Parathyroid adenoma (tissue), 2 donors: Measurements from ENCODE around the gene SOBP.
"Not testable (repeated sequence)": the region's sequence is repeated elsewhere in the genome, so short reads cannot be mapped to it uniquely, and the experiment has no call there.

Experiments
- H2AFZ ChIP-seq: fragments of 300-600 bp; sonication (generic); one replicate; pipeline ENCODE4 v1.7.0; 2017; ENCODE audit warnings: antibody characterized with exemption, mild to moderate bottlenecking
- H3K27ac ChIP-seq: fragments of 300-600 bp; sonication (generic); one replicate; pipeline ENCODE4 v1.7.0; 2017
- H3K27me3 ChIP-seq: fragments of 300-600 bp; sonication (generic); one replicate; pipeline ENCODE4 v1.7.0; 2017; ENCODE audit warnings: low read length; ENCODE audit not compliant: control insufficient read depth, insufficient read depth
- H3K36me3 ChIP-seq: fragments of 300-600 bp; sonication (generic); one replicate; pipeline ENCODE4 v1.7.0; 2017; ENCODE audit warnings: low read length; ENCODE audit not compliant: control insufficient read depth, insufficient read depth
- H3K4me1 ChIP-seq: fragments of 300-600 bp; sonication (generic); one replicate; pipeline ENCODE4 v1.7.0; 2017; ENCODE audit warnings: control low read depth
- H3K4me2 ChIP-seq: fragments of 300-600 bp; sonication (generic); one replicate; pipeline ENCODE4 v1.7.0; 2017; ENCODE audit warnings: low read length
- H3K4me3 ChIP-seq: fragments of 300-600 bp; sonication (generic); one replicate; pipeline ENCODE4 v1.7.0; 2017; ENCODE audit warnings: low read depth, low read length
- H3K79me2 ChIP-seq: fragments of 300-600 bp; sonication (generic); one replicate; pipeline ENCODE4 v1.7.0; 2017; ENCODE audit warnings: control low read depth
- H3K9ac ChIP-seq: fragments of 300-600 bp; sonication (generic); one replicate; pipeline ENCODE4 v1.7.0; 2017; ENCODE audit warnings: mild to moderate bottlenecking
- H3K9me3 ChIP-seq: fragments of 300-600 bp; sonication (generic); one replicate; pipeline ENCODE4 v1.7.0; 2017; ENCODE audit warnings: low read length; ENCODE audit not compliant: control insufficient read depth
- CTCF ChIP-seq: fragments of 300-600 bp; sonication (generic); IDR thresholded peaks from one replicate; pipeline ENCODE4 v1.7.0; 2017; ENCODE audit warnings: antibody characterized with exemption, mild to moderate bottlenecking
- donor health status: primary hyperparathyroidism.

The SOBP gene

GRCh38 chr6:107510108-107510507 is 20.2 kb downstream of the SOBP start:
- H3K9ac ChIP-seq, result no peak overlapping the region
- no peaks in the 10 kb centered on the region for H3K36me3 ChIP-seq
- H2AFZ ChIP-seq, result no peak overlapping the region
- H3K27ac ChIP-seq, result no peak overlapping the region
- H3K4me1 ChIP-seq, result no peaks in the 10 kb centered on the region
- peaks cover 7% of the 10 kb centered on the region for H3K79me2 ChIP-seq
- TF ChIP-seq CTCF, result no peak
- no peaks in the 10 kb centered on the region for H3K9me3 ChIP-seq
- no peak overlapping the region for H3K4me2 ChIP-seq
- H3K4me3 ChIP-seq, result no peak overlapping the region
- no peaks in the 10 kb centered on the region for H3K27me3 ChIP-seq

- Histone ChIP-seq H3K4me3 (no peak overlapping the region), H3K9me3 (no peaks in the 10 kb centered on the region), H3K4me1 (no peaks in the 10 kb centered on the region), H3K27me3 (no peaks in the 10 kb centered on the region), H3K36me3 (no peaks in the 10 kb centered on the region), H3K9ac (no peak overlapping the region), H3K79me2 (peaks cover 2% of the 10 kb centered on the region), H3K27ac (no peak overlapping the region), H2AFZ (no peak overlapping the region), H3K4me2 (no peak overlapping the region)
- no peak for TF ChIP-seq CTCF
These were observed 21.6 kb downstream of the SOBP start for GRCh38 chr6:107511511-107511993.

- Histone ChIP-seq H3K4me3 (no peak overlapping the region), H3K4me2 (no peak overlapping the region), H3K9ac (no peak overlapping the region), H3K36me3 (no peaks in the 10 kb centered on the region), H3K9me3 (no peaks in the 10 kb centered on the region), H3K4me1 (no peaks in the 10 kb centered on the region), H2AFZ (no peak overlapping the region), H3K27ac (no peak overlapping the region), H3K27me3 (no peaks in the 10 kb centered on the region), H3K79me2 (peaks cover 2% of the 10 kb centered on the region)
- TF ChIP-seq CTCF, result no peak
These were observed 23.3 kb downstream of the SOBP start for GRCh38 chr6:107513214-107513613.

- Histone ChIP-seq H3K4me1 (no peaks in the 10 kb centered on the region), H3K27me3 (no peaks in the 10 kb centered on the region), H3K36me3 (no peaks in the 10 kb centered on the region), H3K79me2 (peaks cover 2% of the 10 kb centered on the region), H3K9ac (no peak overlapping the region), H3K27ac (no peak overlapping the region), H3K4me3 (no peak overlapping the region), H3K4me2 (no peak overlapping the region), H3K9me3 (no peaks in the 10 kb centered on the region), H2AFZ (no peak overlapping the region)
- no peak for TF ChIP-seq CTCF
These were observed 26.0 kb downstream of the SOBP start for GRCh38 chr6:107515955-107516354.

- no peak overlapping the region for H3K27ac ChIP-seq
- no peaks in the 10 kb centered on the region for H3K27me3 ChIP-seq
- no peak for TF ChIP-seq CTCF
- H3K36me3 ChIP-seq, result no peaks in the 10 kb centered on the region
- no peak overlapping the region for H3K4me2 ChIP-seq
- no peak overlapping the region for H3K4me3 ChIP-seq
- no peak overlapping the region for H2AFZ ChIP-seq
- no peaks in the 10 kb centered on the region for H3K79me2 ChIP-seq
- H3K9ac ChIP-seq, result no peak overlapping the region
- no peaks in the 10 kb centered on the region for H3K4me1 ChIP-seq
- H3K9me3 ChIP-seq, result no peaks in the 10 kb centered on the region
These were observed 27.4 kb downstream of the SOBP start for GRCh38 chr6:107517274-107517673.

GRCh38 chr6:107519224-107519623 is 29.3 kb downstream of the SOBP start:
- not testable (repeated sequence) for H3K4me3 ChIP-seq, H3K9me3 ChIP-seq, H2AFZ ChIP-seq, H3K27me3 ChIP-seq, H3K27ac ChIP-seq, H3K4me1 ChIP-seq, H3K9ac ChIP-seq, H3K36me3 ChIP-seq, H3K4me2 ChIP-seq
- peaks cover 10% of the 10 kb centered on the region for H3K79me2 ChIP-seq

GRCh38 chr6:107520706-107521105 is 30.8 kb downstream of the SOBP start:
- not testable (repeated sequence) for H3K9ac ChIP-seq, H3K9me3 ChIP-seq, H3K4me2 ChIP-seq, H3K27ac ChIP-seq, H2AFZ ChIP-seq, H3K36me3 ChIP-seq, H3K4me1 ChIP-seq, H3K27me3 ChIP-seq, H3K4me3 ChIP-seq
- peaks cover 14% of the 10 kb centered on the region for H3K79me2 ChIP-seq
